Measurements from ENCODE around the gene LHB.

LHB gene

GRCh38 chr19:49014123-49014869 lies 2.6 kb downstream of the LHB start:
- in situ Hi-C loops (cut with MboI; ENCODE audit: low sequenced_read_pairs) = no loop called here

- in situ Hi-C loops (cut with MboI; ENCODE audit: low sequenced_read_pairs) = no loop called here
Measured at GRCh38 chr19:49011194-49011593, 5.7 kb downstream of the LHB start.

GRCh38 chr19:49010453-49010852 lies 6.4 kb downstream of the LHB start:
- in situ Hi-C loops (cut with MboI; ENCODE audit: low sequenced_read_pairs) = no loop called here

GRCh38 chr19:49009828-49010227 lies 7.1 kb downstream of the LHB start:
- in situ Hi-C loops (cut with MboI; ENCODE audit: low sequenced_read_pairs) = no loop called here

- in situ Hi-C loops (cut with MboI; ENCODE audit: low sequenced_read_pairs) = no loop called here
Measured at GRCh38 chr19:49006905-49007304, 10.0 kb downstream of the LHB start.

GRCh38 chr19:49004964-49005614 lies 11.8 kb downstream of the LHB start:
- in situ Hi-C loops (cut with MboI; ENCODE audit: low sequenced_read_pairs) = no loop called here

GRCh38 chr19:49004133-49004532 lies 12.8 kb downstream of the LHB start:
- in situ Hi-C loops (cut with MboI; ENCODE audit: low sequenced_read_pairs) = no loop called here

- in situ Hi-C loops (cut with MboI; ENCODE audit: low sequenced_read_pairs) = no loop called here
Measured at GRCh38 chr19:48999481-49000325, 17.2 kb downstream of the LHB start.

GRCh38 chr19:48997972-48998371 lies 18.9 kb downstream of the LHB start:
- in situ Hi-C loops (cut with MboI; ENCODE audit: low sequenced_read_pairs) = no loop called here

- in situ Hi-C loops (cut with MboI; ENCODE audit: low sequenced_read_pairs) = no loop called here
Measured at GRCh38 chr19:48994035-48994386, 22.9 kb downstream of the LHB start.

- in situ Hi-C loops (cut with MboI; ENCODE audit: low sequenced_read_pairs) = no loop called here
Measured at GRCh38 chr19:48993175-48994034, 23.5 kb downstream of the LHB start, which contains the start of the genes GYS1 and RUVBL2. Gene GYS1, minus strand, starts transcription at chr19:48993309. Its CDS starts 197 bp downstream, at chr19:48993112. Gene RUVBL2, plus strand, starts transcription at chr19:48993887. Its CDS starts 25 bp downstream, at chr19:48993912.

GRCh38 chr19:48992581-48993174 lies 24.2 kb downstream of the LHB start:
- in situ Hi-C loops (cut with MboI; ENCODE audit: low sequenced_read_pairs) = no loop called here

GRCh38 chr19:48991873-48992580 lies 24.9 kb downstream of the LHB start:
- in situ Hi-C loops (cut with MboI; ENCODE audit: low sequenced_read_pairs) = no loop called here

GRCh38 chr19:48991011-48991609 lies 25.8 kb downstream of the LHB start:
- in situ Hi-C loops (cut with MboI; ENCODE audit: low sequenced_read_pairs) = no loop called here

GRCh38 chr19:48990400-48990799 lies 26.5 kb downstream of the LHB start:
- in situ Hi-C loops (cut with MboI; ENCODE audit: low sequenced_read_pairs) = no loop called here

GRCh38 chr19:48989701-48990291 lies 27.1 kb downstream of the LHB start:
- in situ Hi-C loops (cut with MboI; ENCODE audit: low sequenced_read_pairs) = no loop called here

GRCh38 chr19:48988860-48989259 lies 28.0 kb downstream of the LHB start:
- in situ Hi-C loops (cut with MboI; ENCODE audit: low sequenced_read_pairs) = no loop called here

- in situ Hi-C loops (cut with MboI; ENCODE audit: low sequenced_read_pairs) = no loop called here
Measured at GRCh38 chr19:48988286-48988685, 28.6 kb downstream of the LHB start.

- in situ Hi-C loops (cut with MboI; ENCODE audit: low sequenced_read_pairs) = no loop called here
Measured at GRCh38 chr19:48987323-48987722, 29.6 kb downstream of the LHB start.
